Endodermal cell (in vitro differentiated cells): ENCODE measurements around the gene TRAPPC8. TPM values are rescaled to one million over a fixed set of nuclear protein-coding genes. Genes with fewer than 3 reads are reported as not detected.
A peak's percentile ranks its signal among the peaks of the same experiment; 100 is the strongest.

Source experiments
- DNase-seq: peaks from one replicate; pipeline ENCODE4 v3.0.0-alpha.2; 2017
- H3K27ac ChIP-seq: 2 replicates; pipeline ENCODE4 v1.5.1; 2013; ENCODE audit warnings: mild to moderate bottlenecking, low read depth, low read length, moderate library complexity
- H3K27me3 ChIP-seq: 2 replicates; pipeline ENCODE4 v1.6.1; 2013; ENCODE audit warnings: mild to moderate bottlenecking, low read length, moderate library complexity; ENCODE audit not compliant: insufficient read depth, control insufficient read depth, poor library complexity, severe bottlenecking
- H3K36me3 ChIP-seq: 2 replicates; pipeline ENCODE4 v1.7.0; 2013; ENCODE audit warnings: mild to moderate bottlenecking, low read length, moderate library complexity; ENCODE audit not compliant: control insufficient read depth, insufficient read depth
- H3K4me1 ChIP-seq: one replicate; pipeline ENCODE4 v1.7.0; 2013; ENCODE audit warnings: low read length; ENCODE audit not compliant: control insufficient read depth, insufficient read depth
- H3K4me3 ChIP-seq: 2 replicates; pipeline ENCODE4 v1.5.1; 2013; ENCODE audit warnings: mild to moderate bottlenecking, low read length, moderate library complexity
- H3K9ac ChIP-seq: 2 replicates; pipeline ENCODE4 v1.6.1; 2013; ENCODE audit warnings: mild to moderate bottlenecking, low read length, moderate library complexity; ENCODE audit not compliant: poor library complexity, severe bottlenecking; ENCODE audit errors: extremely low read depth
- H3K9me3 ChIP-seq: 2 replicates; pipeline ENCODE4 v1.6.1; 2013; ENCODE audit warnings: mild to moderate bottlenecking, low read length, moderate library complexity; ENCODE audit not compliant: control insufficient read depth
- H3K27ac Mint-ChIP-seq: 2 replicates; pipeline ENCODE4 v1.8.0; 2020; ENCODE audit warnings: mixed read lengths
- H3K27me3 Mint-ChIP-seq: 2 replicates; pipeline ENCODE4 v1.8.0; 2021; ENCODE audit warnings: mild to moderate bottlenecking, mixed read lengths; ENCODE audit not compliant: insufficient read depth
- H3K36me3 Mint-ChIP-seq: 2 replicates; pipeline ENCODE4 v1.8.0; 2020; ENCODE audit warnings: low read depth, mixed read lengths
- H3K4me1 Mint-ChIP-seq: 2 replicates; pipeline ENCODE4 v1.8.0; 2020; ENCODE audit warnings: mixed read lengths
- H3K4me3 Mint-ChIP-seq: 2 replicates; pipeline ENCODE4 v1.8.0; 2020; ENCODE audit warnings: mild to moderate bottlenecking, moderate library complexity, mixed read lengths
- H3K9me3 Mint-ChIP-seq: 2 replicates; pipeline ENCODE4 v1.8.0; 2020; ENCODE audit warnings: mild to moderate bottlenecking, mixed read lengths
- CTCF ChIP-seq: fragments of 200-600 bp; sonication (generic); conservative IDR thresholded peaks from 2 replicates; pipeline ENCODE4 v1.5.0; 2021; ENCODE audit warnings: antibody characterized with exemption, mild to moderate bottlenecking
- WGBS, 2 experiments: methylation state at CpG; one replicate each; pipeline versions ENCODE4 v1.1.5 to v1.1.7; 2013; ENCODE audit warnings: missing lambda C conversion rate in 2 of 2, mixed read lengths in 1 of 2; ENCODE audit not compliant: insufficient coverage in 1 of 2, insufficient read length in 1 of 2; 5-methylcytosine and 5-hydroxymethylcytosine counted together
- total RNA-seq, 2 donors: library from RNA; stranded (reverse); fragmentation: NEBNext Ultra II Directional in 1 of 2; extraction: Animal tissue kit (Norgen Biotek cat#: 25700) in 1 of 2; gene quantifications; 2 replicates in 1 of 2; 3 replicates in 1 of 2; pipeline ENCODE4 v1.2.1, GENCODE V29; 2021

TRAPPC8 gene
- total RNA-seq, 2 donors from 2014 or later = 45.2 to 49.0 TPM

GRCh38 chr18:31978616-31979015 lies 35.7 kb upstream of the TRAPPC8 start:
- Mint-ChIP-seq H3K36me3 (peaks cover 11% of the 10 kb centered on the region), H3K27me3 (peaks cover 2% of the 10 kb centered on the region), H3K27ac (no peak overlapping the region), H3K4me1 (peaks cover 10% of the 10 kb centered on the region), H3K4me3 (no peak overlapping the region), H3K9me3 (peaks cover 50% of the 10 kb centered on the region)
- 81 to 89% methylated on average over 5 of the region's 5 CpGs for WGBS, 2 experiments
- TF ChIP-seq CTCF = no peak
- DNase-seq = no peak
- H3K9me3 ChIP-seq = peaks cover 61% of the 10 kb centered on the region
- H3K36me3 ChIP-seq = no peaks in the 10 kb centered on the region
- no peaks in the 10 kb centered on the region for H3K27me3 ChIP-seq
- H3K4me3 ChIP-seq = no peak overlapping the region
- no peak overlapping the region for H3K9ac ChIP-seq
- no peak overlapping the region for H3K27ac ChIP-seq
- H3K4me1 ChIP-seq = no peaks in the 10 kb centered on the region

- peak; percentile 88 for TF ChIP-seq CTCF
- peaks cover 59% of the 10 kb centered on the region for H3K9me3 Mint-ChIP-seq
- peaks cover 71% of the 10 kb centered on the region for H3K9me3 ChIP-seq
- H3K4me3 ChIP-seq = peak overlapping the region; percentile 57
- WGBS, 2 experiments = 84 to 87% methylated on average over 9 of the region's 9 CpGs
- no peaks in the 10 kb centered on the region for H3K4me1 ChIP-seq
- no peak overlapping the region for H3K9ac ChIP-seq
- peaks cover 11% of the 10 kb centered on the region for H3K36me3 Mint-ChIP-seq
- H3K27me3 Mint-ChIP-seq = peaks cover 2% of the 10 kb centered on the region
- peaks cover 7% of the 10 kb centered on the region for H3K4me1 Mint-ChIP-seq
- no peaks in the 10 kb centered on the region for H3K36me3 ChIP-seq
- no peak overlapping the region for H3K27ac ChIP-seq
- no peak overlapping the region for H3K4me3 Mint-ChIP-seq
- H3K27me3 ChIP-seq = no peaks in the 10 kb centered on the region
- peak; percentile 87 for DNase-seq
- no peak overlapping the region for H3K27ac Mint-ChIP-seq
Observed at GRCh38 chr18:31977270-31977872, 34.4 kb upstream of the TRAPPC8 start.

- peaks cover 2% of the 10 kb centered on the region for H3K27me3 Mint-ChIP-seq
- no peak overlapping the region for H3K27ac Mint-ChIP-seq
- peaks cover 63% of the 10 kb centered on the region for H3K9me3 Mint-ChIP-seq
- peak; percentile 45 for DNase-seq
- H3K36me3 ChIP-seq = no peaks in the 10 kb centered on the region
- H3K9me3 ChIP-seq = peaks cover 79% of the 10 kb centered on the region
- no peak overlapping the region for H3K27ac ChIP-seq
- H3K9ac ChIP-seq = no peak overlapping the region
- WGBS, 2 experiments = 85 to 91% methylated on average over 2 to 3 of the region's 3 CpGs
- H3K4me1 Mint-ChIP-seq = peaks cover 7% of the 10 kb centered on the region
- no peak for TF ChIP-seq CTCF
- peak overlapping the region; percentile 39 for H3K4me3 ChIP-seq
- no peaks in the 10 kb centered on the region for H3K27me3 ChIP-seq
- no peaks in the 10 kb centered on the region for H3K4me1 ChIP-seq
- peaks cover 11% of the 10 kb centered on the region for H3K36me3 Mint-ChIP-seq
- H3K4me3 Mint-ChIP-seq = no peak overlapping the region
Observed at GRCh38 chr18:31976242-31976641, 33.3 kb upstream of the TRAPPC8 start.
